HEK293T (cell line): Measurements from ENCODE around the gene CXCL8.

Experiments used
- ARNT ChIP-seq: fragments of 450-650 bp; IDR thresholded peaks from 2 replicates; pipeline ENCODE4 v1.6.1; 2017; ENCODE audit warnings: mild to moderate bottlenecking
- BHLHE40 ChIP-seq: fragments of 450-650 bp; IDR thresholded peaks from 2 replicates; pipeline ENCODE4 v1.6.1; 2016; ENCODE audit warnings: mild to moderate bottlenecking, moderate library complexity, borderline replicate concordance
- ELF4 ChIP-seq: fragments of 450-650 bp; IDR thresholded peaks from 2 replicates; pipeline ENCODE4 v1.6.1; 2017; ENCODE audit warnings: antibody characterized with exemption
- FOXK2 ChIP-seq: fragments of 450-650 bp; IDR thresholded peaks from 2 replicates; pipeline ENCODE4 v1.6.1; 2016; ENCODE audit warnings: mild to moderate bottlenecking
- FOXM1 ChIP-seq: fragments of 450-650 bp; IDR thresholded peaks from 2 replicates; pipeline ENCODE4 v1.6.1; 2017; ENCODE audit warnings: mild to moderate bottlenecking, borderline replicate concordance
- HDGF ChIP-seq: fragments of 450-650 bp; IDR thresholded peaks from 2 replicates; pipeline ENCODE4 v1.6.1; 2017; ENCODE audit warnings: antibody characterized with exemption, borderline replicate concordance
- SUZ12 ChIP-seq: fragments of 450-650 bp; IDR thresholded peaks from 2 replicates; pipeline ENCODE4 v1.6.1; 2016; ENCODE audit warnings: mild to moderate bottlenecking
- TARDBP ChIP-seq: fragments of 450-650 bp; IDR thresholded peaks from 2 replicates; pipeline ENCODE4 v1.6.1; 2016

DNA sequence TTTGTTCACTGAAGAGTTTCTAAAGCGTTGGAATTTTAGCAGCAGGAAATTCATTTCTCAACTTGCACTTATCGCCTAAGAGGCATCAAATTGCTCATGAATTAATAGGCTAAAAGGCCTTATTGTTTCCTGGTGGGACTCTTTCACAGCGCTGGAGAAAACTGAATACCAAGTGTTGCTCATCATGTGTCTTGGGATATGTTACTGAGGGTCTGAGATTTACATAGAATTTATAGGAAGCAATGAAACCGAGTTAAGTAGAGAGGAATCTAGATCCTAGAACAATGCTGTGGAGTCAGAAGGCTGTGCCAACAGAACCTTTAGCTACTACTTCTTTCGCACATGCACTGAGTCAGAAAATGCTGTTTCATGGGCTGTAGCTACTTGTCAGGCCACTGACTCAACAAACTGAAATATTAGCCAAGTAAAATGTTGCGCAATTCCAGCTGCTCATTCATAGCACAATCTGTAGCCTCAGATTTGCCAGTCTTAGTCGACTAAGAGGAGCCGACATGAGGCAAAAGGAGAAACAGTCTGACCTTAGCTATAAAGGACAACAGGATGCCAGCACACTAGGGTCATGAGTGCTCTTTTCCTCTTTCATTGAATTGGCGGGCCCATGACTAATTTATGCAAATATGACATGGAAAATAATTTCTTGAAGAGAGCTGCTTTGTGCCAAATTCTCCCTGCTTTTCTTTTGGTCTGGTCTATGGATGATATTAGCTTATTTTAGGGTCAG, 35.9 kb upstream of the CXCL8 start:
- TF ChIP-seq ELF4 (no peak), BHLHE40 (no peak), SUZ12 (no peak), TARDBP (no peak), ARNT (no peak), HDGF (no peak), FOXM1 (no peak), FOXK2 (no peak)
